ENCODE measurements around the gene TFRC.

TFRC gene

DNA sequence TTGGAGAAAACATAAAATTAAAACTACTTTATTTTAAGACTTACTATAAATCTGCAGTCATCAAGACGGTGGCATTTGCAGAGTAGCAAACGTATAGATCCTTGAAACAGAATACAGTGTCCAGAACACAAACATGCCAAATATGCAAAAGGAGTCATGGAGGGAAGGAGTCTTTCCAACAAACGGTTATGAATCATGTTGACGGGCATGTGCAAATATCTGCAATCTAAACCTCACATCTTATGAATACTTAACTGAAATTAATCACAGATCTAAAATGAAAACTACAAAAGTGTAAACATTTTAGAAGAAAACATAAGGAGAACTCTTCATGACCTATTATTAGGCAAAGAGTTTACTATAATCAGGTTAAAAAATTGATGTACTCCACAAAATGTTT is 69.4 kb downstream of the TFRC start:
- in situ Hi-C loops (cut with MboI; ENCODE audit: low sequenced_read_pairs): loop anchor here (25.0 kb wide), 1 partner anchor 300 kb away; the partner anchor contains the start of gene MUC20

DNA sequence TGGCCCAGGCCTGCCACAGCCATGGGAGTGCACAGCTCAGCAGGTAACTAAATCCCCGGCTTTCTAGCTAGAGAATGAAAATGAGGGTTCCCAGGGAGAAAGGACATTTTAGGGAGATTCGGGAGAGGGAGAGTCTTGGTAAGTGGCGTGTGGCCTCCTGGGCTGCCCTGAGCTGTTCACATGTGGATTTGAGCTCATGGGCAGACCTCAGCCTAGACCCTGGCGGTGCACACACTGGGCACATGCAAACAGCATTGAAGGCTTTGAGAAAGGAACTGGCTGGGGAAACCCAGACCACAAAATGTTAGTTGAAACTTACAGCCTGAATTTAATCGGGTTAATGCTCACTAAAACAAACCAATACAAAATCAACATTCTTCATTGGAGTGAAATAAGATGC is 72.4 kb downstream of the TFRC start:
- in situ Hi-C loops (cut with MboI; ENCODE audit: low sequenced_read_pairs): loop anchor here (25.0 kb wide), 1 partner anchor 297 kb away; the partner anchor contains the start of gene MUC20

DNA sequence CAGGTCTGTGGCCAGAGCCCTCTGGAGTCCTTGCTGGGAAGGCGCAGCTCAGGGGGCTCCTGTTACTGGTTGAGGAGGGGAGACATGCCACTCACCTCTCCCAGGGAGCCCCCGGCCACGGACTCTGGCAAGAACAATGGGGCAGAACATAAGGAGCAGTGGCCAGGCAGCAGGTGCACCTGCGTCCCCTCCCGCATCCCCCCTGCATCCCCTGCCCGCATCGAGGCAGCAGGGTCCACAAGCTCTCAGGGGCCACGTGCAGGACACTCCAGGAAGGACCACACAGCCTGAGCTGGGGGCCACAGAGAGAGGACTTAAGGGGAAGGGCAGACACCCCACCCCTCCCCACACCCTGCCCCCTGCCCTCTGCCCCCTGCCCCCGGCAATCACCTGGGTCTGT is 73.0 kb downstream of the TFRC start:
- in situ Hi-C loops (cut with MboI; ENCODE audit: low sequenced_read_pairs): loop anchor here (25.0 kb wide), 1 partner anchor 297 kb away; the partner anchor contains the start of gene MUC20

DNA sequence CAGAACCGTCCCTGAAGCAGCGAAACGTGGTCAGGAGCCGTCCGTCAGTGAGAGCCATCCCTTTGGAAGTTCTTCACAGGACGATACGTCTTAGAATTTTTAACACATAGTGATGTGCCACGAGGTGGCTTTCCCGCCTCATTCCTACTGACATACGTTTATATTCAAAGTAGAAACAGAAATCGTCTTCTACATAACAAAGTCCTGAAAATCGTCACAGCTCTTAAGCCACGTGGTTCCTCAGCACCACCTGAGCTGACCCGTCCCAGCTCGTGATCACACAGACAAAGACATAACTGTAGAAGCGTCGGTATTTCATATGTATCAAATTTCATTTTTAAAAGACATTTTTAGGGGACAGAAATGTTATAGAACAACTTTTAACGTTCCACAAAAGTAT is 73.5 kb downstream of the TFRC start:
- in situ Hi-C loops (cut with MboI; ENCODE audit: low sequenced_read_pairs): loop anchor here (25.0 kb wide), 1 partner anchor 296 kb away; the partner anchor contains the start of gene MUC20

GRCh38 chr3:196007744-196008335 is 74.0 kb downstream of the TFRC start:
- in situ Hi-C loops (cut with MboI; ENCODE audit: low sequenced_read_pairs): loop anchor here (25.0 kb wide), 1 partner anchor 296 kb away; the partner anchor contains the start of gene MUC20

DNA sequence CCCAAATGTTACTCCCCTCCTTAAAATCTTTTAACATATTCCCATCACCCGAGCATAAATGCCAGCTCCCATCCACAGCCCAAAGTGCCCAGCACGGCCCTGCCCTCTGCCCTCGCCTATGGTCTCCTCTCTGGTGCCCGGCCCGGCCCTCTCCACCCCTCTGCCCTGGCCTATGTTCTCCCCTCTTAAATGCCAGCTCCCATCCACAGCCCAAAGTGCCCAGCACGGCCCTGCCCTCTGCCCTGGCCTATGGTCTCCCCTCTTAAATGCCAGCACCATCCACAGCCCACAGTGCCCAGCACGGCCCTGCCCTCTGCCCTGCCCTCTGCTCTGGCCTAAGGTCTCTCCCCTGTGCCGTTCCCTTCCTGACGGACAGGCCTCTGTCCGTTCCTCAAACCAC is 76.6 kb downstream of the TFRC start:
- in situ Hi-C loops (cut with MboI; ENCODE audit: low sequenced_read_pairs): loop anchor here (25.0 kb wide), 1 partner anchor 293 kb away; the partner anchor contains the start of gene MUC20

GRCh38 chr3:196004359-196005052 is 77.4 kb downstream of the TFRC start:
- in situ Hi-C loops (cut with MboI; ENCODE audit: low sequenced_read_pairs): loop anchor here (25.0 kb wide), 1 partner anchor 292 kb away; the partner anchor contains the start of gene MUC20

DNA sequence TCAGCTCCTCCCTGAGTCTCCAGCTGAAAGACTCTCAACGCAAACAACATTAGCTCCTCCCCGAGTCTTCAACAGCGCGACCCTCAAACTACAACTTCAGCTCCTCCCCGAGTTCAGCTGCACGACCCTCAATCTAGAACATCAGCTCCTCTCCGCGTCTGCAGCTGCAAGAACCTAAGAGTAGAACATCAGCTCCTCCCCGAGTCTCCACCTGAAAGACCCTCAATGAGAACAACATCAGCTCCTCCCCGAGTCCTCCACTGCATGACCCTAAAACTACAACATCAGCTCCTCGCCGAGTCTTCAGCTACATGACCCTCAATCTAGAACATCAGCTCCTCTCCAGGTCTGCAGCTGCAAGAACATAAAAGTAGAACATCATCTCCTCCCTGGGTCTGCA is 78.3 kb downstream of the TFRC start:
- in situ Hi-C loops (cut with MboI; ENCODE audit: low sequenced_read_pairs): loop anchor here (25.0 kb wide), 1 partner anchor 291 kb away; the partner anchor contains the start of gene MUC20

DNA sequence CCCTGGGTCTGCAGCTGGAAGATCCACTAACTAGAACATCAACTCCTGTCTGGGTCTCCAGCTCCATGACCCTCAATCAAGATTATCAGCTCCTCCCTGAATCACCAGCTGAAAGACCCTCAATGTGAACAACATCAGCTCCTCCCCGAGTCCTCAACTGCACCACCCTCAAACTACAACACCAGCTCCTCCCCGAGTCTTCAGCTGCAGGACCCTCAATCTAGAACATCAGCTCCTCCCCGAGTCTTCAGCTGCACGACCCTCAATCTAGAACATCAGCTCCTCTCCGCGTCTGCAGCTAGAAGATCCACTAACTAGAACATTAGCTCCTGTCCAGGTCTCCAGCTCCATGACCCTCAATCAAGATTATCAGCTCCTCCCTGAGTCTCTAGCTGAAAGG is 79.2 kb downstream of the TFRC start:
- in situ Hi-C loops (cut with MboI; ENCODE audit: low sequenced_read_pairs): loop anchor here (25.0 kb wide), 1 partner anchor 290 kb away; the partner anchor contains the start of gene MUC20

GRCh38 chr3:196001240-196001639 is 80.7 kb downstream of the TFRC start:
- in situ Hi-C loops (cut with MboI; ENCODE audit: low sequenced_read_pairs): loop anchor here (25.0 kb wide), 1 partner anchor 289 kb away; the partner anchor contains the start of gene MUC20

DNA sequence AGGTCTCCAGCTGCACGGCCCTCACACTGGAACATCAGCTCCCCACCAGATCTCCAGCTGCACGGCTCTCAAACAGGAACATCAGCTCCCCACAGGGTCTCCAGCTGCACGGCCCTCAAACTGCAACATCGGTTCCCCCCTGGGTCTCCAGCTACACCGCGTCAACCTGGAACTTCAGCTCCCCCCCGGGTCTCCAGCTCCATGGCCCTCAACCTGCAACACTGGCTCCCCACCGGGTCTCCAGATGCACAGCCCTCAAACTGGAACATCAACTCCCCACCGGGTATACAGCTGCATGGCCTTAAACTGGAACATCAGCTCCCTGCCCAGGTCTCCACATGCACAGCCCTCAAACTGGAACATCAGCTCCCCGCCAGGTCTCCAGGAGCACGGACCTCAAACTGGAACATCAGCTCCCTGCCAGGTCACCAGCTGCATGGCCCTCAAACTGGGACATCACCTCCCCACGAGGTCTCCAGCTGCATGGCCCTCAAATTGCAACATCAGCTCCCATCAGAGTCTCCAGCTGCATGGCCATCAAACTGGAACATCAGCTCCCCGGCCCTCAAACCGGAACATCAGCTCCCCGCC is 81.4 kb downstream of the TFRC start:
- in situ Hi-C loops (cut with MboI; ENCODE audit: low sequenced_read_pairs): loop anchor here (25.0 kb wide), 1 partner anchor 288 kb away; the partner anchor contains the start of gene MUC20

DNA sequence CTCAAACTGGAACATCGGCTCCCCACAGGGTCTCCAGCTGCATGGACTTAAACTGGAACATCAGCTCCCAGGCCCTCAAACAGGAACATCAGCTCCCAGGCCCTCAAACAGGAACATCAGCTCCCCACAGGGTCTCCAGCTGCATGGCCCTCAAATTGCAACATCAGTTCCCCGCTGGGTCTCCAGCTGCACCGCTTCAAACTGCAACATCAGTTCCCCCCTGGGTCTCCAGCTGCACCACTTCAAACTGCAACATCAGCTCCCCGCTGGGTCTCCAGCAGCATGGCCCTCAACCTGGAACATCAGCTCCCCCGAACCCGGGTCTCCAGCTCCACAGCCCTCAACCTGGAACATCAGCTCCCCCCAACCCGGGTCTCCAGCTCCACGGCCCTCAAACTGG is 82.0 kb downstream of the TFRC start:
- in situ Hi-C loops (cut with MboI; ENCODE audit: low sequenced_read_pairs): loop anchor here (25.0 kb wide), 1 partner anchor 288 kb away; the partner anchor contains the start of gene MUC20
